Measurements from ENCODE around the gene STAG1.
A peak's percentile ranks its signal among the peaks of the same experiment; 100 is the strongest.

Gene STAG1

GRCh38 chr3:136351905-136352304, 400.3 kb downstream of the STAG1 start:
- TF ChIP-seq CTCF (conservative IDR thresholded peaks at IDR 0.05; ENCODE audit: low read length) = no peak
- no peak for DNase-seq (ENCODE audit: low read depth)
- H3K4me3 ChIP-seq (ENCODE audit: low read length) = no peak overlapping the region

GRCh38 chr3:136351351-136351750, 400.8 kb downstream of the STAG1 start:
- H3K4me3 ChIP-seq (ENCODE audit: low read length) = no peak overlapping the region

GRCh38 chr3:136350557-136350956, 401.6 kb downstream of the STAG1 start:
- peak overlapping the region; percentile 37 for H3K4me3 ChIP-seq (ENCODE audit: low read length)
- DNase-seq (ENCODE audit: low read depth) = peak; percentile 91
- TF ChIP-seq CTCF (conservative IDR thresholded peaks at IDR 0.05; ENCODE audit: low read length) = peak; percentile 11

More at GRCh38 chr3:136351351-136351750, 400.8 kb downstream of the STAG1 start:
- DNase-seq (ENCODE audit: low read depth) = peak; percentile 59
- TF ChIP-seq CTCF (conservative IDR thresholded peaks at IDR 0.05; ENCODE audit: low read length) = no peak

GRCh38 chr3:136350132-136350531, 402.0 kb downstream of the STAG1 start:
- DNase-seq (ENCODE audit: low read depth) = peak; percentile 98
- peak overlapping the region; percentile 37 for H3K4me3 ChIP-seq (ENCODE audit: low read length)
- TF ChIP-seq CTCF (conservative IDR thresholded peaks at IDR 0.05; ENCODE audit: low read length) = no peak

- no peak for DNase-seq (ENCODE audit: low read depth)
- no peak overlapping the region for H3K4me3 ChIP-seq (ENCODE audit: low read length)
- TF ChIP-seq CTCF (conservative IDR thresholded peaks at IDR 0.05; ENCODE audit: low read length) = no peak
Observed at GRCh38 chr3:136346486-136346885, 405.7 kb downstream of the STAG1 start.

- peak; percentile 97 for DNase-seq (ENCODE audit: low read depth)
- H3K4me3 ChIP-seq (ENCODE audit: low read length) = no peak overlapping the region
Observed at GRCh38 chr3:136343873-136344555, 408.2 kb downstream of the STAG1 start.

More at GRCh38 chr3:136343873-136344555, 408.2 kb downstream of the STAG1 start:
- TF ChIP-seq CTCF (conservative IDR thresholded peaks at IDR 0.05; ENCODE audit: low read length) = no peak

Measured in AG10803 (cell line).